Subcutaneous abdominal adipose tissue (tissue), 5 donors: ENCODE data around the gene KCNMA1.
"Not testable (repeated sequence)": the region's sequence is repeated elsewhere in the genome, so short reads cannot be mapped to it uniquely, and the experiment has no call there.

Source experiments
- H3K27ac ChIP-seq: one replicate; pipeline ENCODE4 v1.7.0; 2013; ENCODE audit warnings: low read depth, mild to moderate bottlenecking, inconsistent platforms, low read length, moderate library complexity
- H3K27me3 ChIP-seq, 5 donors: one replicate each; pipeline ENCODE4 v1.7.0; 2013; ENCODE audit warnings: low read length in 5 of 5, inconsistent platforms in 1 of 5; ENCODE audit not compliant: control insufficient read depth in 5 of 5, insufficient read depth in 4 of 5
- H3K36me3 ChIP-seq, 5 donors: one replicate each; pipeline ENCODE4 v1.7.0; 2013; ENCODE audit warnings: low read length in 5 of 5; ENCODE audit not compliant: control insufficient read depth in 5 of 5, insufficient read depth in 5 of 5
- H3K4me1 ChIP-seq, 5 donors: one replicate each; pipeline ENCODE4 v1.7.0; 2013; ENCODE audit warnings: low read length in 5 of 5, mild to moderate bottlenecking in 3 of 5, moderate library complexity in 1 of 5; ENCODE audit not compliant: control insufficient read depth in 5 of 5, insufficient read depth in 5 of 5
- H3K4me3 ChIP-seq, 5 donors: one replicate each; pipeline ENCODE4 v1.7.0; 2013; ENCODE audit warnings: low read length in 5 of 5, low read depth in 1 of 5
- H3K9ac ChIP-seq, 5 donors: one replicate each; pipeline ENCODE4 v1.7.0; 2013; ENCODE audit warnings: low read length in 5 of 5, mild to moderate bottlenecking in 4 of 5, moderate library complexity in 3 of 5
- H3K9me3 ChIP-seq, 5 donors: one replicate each; pipeline ENCODE4 v1.7.0; 2013; ENCODE audit warnings: low read length in 5 of 5; ENCODE audit not compliant: control insufficient read depth in 5 of 5
- donor health status: healthy.
- donor health status: healthy.
- donor health status: healthy.
- donor health status: healthy.
- donor health status: healthy.

KCNMA1 gene

DNA sequence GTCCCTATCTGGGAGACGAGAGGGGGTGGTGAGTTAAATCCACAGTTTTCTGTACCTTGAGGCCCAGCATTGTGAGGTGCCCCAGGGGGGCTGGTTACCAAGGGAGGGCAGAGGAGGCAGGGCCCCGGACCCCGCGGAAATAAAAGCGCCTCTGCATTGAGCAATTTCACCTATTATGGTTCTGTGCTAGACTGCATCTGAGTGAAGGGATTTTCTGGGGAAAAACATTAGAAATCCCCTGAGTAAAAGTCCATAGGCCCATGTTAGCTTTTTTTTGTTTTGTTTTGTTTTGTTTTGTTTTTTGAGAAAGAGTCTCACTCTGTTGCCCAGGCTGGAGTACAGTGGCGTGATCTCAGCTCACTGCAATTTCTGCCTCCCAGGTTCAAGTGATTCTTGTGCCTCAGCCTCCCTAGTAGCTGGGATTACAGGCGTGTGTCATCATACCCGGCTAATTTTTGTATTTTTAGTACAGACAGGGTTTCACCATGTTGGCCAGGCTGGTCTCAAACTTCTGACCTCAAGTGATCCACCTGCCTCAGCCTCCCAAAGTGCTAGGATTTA is 225.0 kb downstream of the KCNMA1 start:
- not testable (repeated sequence) for H3K9me3 ChIP-seq

DNA sequence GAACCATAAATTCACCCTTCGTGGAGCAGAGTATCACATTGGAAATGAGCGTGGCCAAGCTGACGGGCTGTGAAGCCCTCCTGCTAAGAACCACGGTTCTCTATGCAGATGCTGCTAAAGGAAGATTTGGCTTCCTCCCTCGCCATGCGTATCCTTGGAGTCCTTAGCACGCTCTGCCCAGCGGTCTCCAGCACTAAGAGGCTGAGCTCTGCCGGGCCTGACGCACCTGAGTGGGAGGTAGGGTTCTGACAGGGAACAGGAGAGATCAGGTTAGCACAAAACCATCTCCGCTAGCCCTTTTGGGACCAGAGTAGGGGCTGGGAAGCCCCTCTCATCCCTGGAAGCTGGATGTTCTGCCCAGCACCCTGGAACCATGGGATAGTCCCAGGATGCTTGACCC is 225.8 kb downstream of the KCNMA1 start:
- H3K36me3 ChIP-seq, result no peaks in the 10 kb centered on the region
- no peaks in the 10 kb centered on the region for H3K4me1 ChIP-seq
- no peak overlapping the region for H3K27ac ChIP-seq
- H3K4me3 ChIP-seq, result no peak overlapping the region
- no peak overlapping the region for H3K9ac ChIP-seq
- peaks cover 6 to 18% (median 6%) of the 10 kb centered on the region in 5 donors for H3K27me3 ChIP-seq
- no peaks in the 10 kb centered on the region for H3K9me3 ChIP-seq

More for the DNA sequence above, 225.0 kb downstream of the KCNMA1 start:
- not testable (repeated sequence) for H3K4me1 ChIP-seq, H3K27ac ChIP-seq, H3K9ac ChIP-seq, H3K36me3 ChIP-seq, H3K4me3 ChIP-seq
- H3K27me3 ChIP-seq, result peaks cover 2 to 18% (median 6%) of the 10 kb centered on the region in 5 donors

DNA sequence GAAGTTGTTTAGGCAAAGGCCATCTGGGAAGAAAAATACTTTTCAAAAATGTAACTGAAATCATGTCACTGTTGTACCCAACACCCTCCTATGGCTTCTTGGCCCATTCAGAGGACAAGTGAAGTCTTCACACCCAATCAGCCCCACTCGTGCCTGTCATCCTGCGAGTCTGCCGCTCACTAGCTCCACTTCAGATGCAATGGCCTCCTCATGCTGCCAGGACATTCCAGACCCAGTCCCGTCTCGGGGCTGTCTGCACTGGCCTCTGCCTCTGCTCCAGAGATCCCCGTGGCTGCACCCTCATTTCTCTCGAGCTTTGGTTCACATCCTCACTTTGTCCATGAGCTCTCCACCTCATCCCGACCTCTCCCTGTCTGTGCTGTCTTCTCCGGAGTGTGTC is 227.1 kb downstream of the KCNMA1 start:
- H3K4me3 ChIP-seq, result no peak overlapping the region
- H3K4me1 ChIP-seq, result no peaks in the 10 kb centered on the region
- no peaks in the 10 kb centered on the region for H3K9me3 ChIP-seq
- no peak overlapping the region for H3K27ac ChIP-seq
- peaks cover 6 to 24% (median 6%) of the 10 kb centered on the region in 5 donors for H3K27me3 ChIP-seq
- no peaks in the 10 kb centered on the region for H3K36me3 ChIP-seq
- H3K9ac ChIP-seq, result no peak overlapping the region

DNA sequence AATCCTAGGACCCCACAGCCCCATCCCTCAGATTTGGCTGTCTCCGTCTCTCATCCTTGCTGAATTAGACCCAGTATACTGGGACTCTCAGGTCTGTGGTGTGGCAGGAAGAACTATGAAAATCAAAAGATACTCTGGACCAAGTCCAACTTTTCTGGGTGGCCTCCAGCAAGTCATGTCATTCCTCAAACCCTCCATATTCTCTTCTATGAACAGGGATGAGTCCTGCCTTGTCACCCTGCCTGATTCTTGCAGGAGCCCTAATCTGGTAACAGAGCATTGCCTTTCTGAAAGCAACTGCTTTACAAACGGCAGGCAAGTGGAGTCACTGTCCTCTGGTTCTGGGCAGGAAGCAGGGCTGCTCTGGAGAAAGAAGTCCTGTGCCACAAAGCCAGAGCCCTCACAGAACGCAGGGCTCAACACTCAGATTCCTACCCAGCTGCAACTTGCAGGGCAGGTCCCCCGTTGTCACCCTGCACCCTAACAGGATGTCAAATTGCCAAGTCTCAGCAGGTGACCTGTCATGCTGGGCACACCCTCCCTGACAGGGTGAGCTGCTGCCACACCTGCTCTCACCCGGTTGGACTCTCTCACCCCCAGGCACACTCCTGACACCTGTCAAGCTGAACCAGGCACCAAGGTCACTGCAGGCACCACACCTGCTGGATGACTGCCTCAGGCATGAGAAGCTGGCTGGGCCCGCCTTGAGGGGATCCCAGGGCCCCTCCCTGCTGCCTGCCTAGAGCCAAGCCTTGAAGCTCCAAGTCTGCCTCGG is 227.7 kb downstream of the KCNMA1 start:
- no peaks in the 10 kb centered on the region for H3K4me1 ChIP-seq

DNA sequence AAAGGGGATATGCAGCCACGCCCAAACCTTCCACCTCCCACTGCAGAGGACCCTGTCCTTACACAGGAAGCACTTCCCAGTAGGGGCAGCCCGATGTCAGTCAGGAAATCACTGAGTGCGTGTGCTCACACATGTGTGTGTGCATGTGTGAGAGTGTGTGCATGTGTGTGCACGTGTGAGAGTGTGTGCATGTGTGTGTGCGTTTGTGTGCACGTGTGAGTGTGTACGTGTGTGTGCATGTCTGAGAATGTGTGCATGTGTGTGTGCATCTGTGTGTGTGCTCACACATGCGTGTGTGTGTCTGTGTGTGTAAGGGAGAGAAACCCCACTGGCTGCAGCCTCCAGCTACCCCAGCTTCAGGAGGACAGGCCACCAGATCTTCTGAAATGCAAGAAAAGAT is 229.3 kb downstream of the KCNMA1 start:
- Histone ChIP-seq H3K4me1 (no peaks in the 10 kb centered on the region), H3K27me3 (peaks cover 3 to 24% (median 6%) of the 10 kb centered on the region in 5 donors), H3K9ac (no peak overlapping the region), H3K36me3 (no peaks in the 10 kb centered on the region), H3K27ac (no peak overlapping the region), H3K9me3 (no peaks in the 10 kb centered on the region), H3K4me3 (no peak overlapping the region)

More for the DNA sequence above, 227.7 kb downstream of the KCNMA1 start:
- H3K4me3 ChIP-seq, result no peak overlapping the region
- H3K9ac ChIP-seq, result no peak overlapping the region
- no peaks in the 10 kb centered on the region for H3K9me3 ChIP-seq
- no peaks in the 10 kb centered on the region for H3K36me3 ChIP-seq
- H3K27ac ChIP-seq, result no peak overlapping the region
- H3K27me3 ChIP-seq, result peaks cover 6 to 24% (median 6%) of the 10 kb centered on the region in 5 donors

DNA sequence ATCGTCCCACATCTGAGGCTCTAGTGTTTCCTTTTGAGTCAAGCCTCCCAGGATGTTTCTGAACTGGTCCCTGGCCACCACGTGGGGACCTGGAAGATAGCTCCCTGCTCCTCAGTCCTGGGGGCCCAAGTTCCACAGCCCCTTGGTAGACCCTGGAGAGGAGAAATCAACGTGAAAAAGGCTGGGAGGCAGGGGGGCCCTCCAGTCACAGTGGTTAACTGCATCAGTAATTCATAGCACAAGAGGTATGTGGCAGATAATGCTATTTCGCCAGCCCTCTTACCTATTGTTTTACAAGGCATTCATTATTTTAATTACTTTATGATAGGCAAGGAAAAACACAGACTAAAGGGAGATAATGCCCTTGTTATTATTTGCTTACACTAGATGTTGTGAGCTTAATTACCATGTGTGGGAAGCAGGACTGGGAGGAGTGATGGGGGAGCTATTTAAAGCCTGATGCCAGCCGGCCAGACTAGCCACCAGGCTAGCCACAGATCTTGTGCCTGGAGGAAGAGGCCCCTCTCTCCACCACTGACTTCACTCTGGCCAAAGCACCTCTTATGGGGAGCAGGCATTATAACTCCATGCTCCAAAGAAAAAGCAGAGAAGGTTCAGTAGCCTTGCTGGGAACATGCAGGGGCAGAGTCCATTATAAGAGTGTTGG is 230.7 kb downstream of the KCNMA1 start:
- peaks cover 3 to 23% (median 6%) of the 10 kb centered on the region in 5 donors for H3K27me3 ChIP-seq
- no peaks in the 10 kb centered on the region for H3K36me3 ChIP-seq
- no peak overlapping the region for H3K9ac ChIP-seq
- H3K27ac ChIP-seq, result no peak overlapping the region
- H3K9me3 ChIP-seq, result no peaks in the 10 kb centered on the region
- H3K4me3 ChIP-seq, result no peak overlapping the region
- no peaks in the 10 kb centered on the region for H3K4me1 ChIP-seq

DNA sequence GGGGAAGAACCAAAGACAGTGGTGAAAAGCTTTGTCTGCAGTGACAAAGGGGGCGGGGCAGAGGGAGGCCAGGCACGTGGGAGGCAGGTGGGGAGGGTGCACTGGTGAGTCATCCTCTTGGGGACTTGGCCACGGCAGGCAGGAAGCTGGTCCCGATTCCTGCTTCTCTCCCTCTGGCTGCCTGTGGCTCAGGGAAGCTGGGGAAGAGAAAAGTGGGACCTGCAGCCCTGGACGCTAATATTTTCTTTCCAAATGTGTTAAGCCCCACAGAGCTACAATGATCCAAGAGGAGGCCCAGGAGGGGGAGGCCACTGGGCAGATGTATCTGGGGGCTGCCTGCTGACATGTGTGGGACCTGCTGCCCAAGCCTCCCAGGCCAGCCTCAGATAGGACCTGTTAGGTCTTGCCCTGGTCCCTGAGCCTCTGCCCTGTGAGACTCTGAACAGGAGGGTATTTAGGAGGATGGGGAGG is 231.8 kb downstream of the KCNMA1 start:
- H3K36me3 ChIP-seq, result no peaks in the 10 kb centered on the region
- no peaks in the 10 kb centered on the region for H3K9me3 ChIP-seq
- H3K27me3 ChIP-seq, result peaks cover 0 to 20% (median 6%) of the 10 kb centered on the region in 5 donors
- no peaks in the 10 kb centered on the region for H3K4me1 ChIP-seq
- H3K9ac ChIP-seq, result no peak overlapping the region
- no peak overlapping the region for H3K4me3 ChIP-seq
- H3K27ac ChIP-seq, result no peak overlapping the region

DNA sequence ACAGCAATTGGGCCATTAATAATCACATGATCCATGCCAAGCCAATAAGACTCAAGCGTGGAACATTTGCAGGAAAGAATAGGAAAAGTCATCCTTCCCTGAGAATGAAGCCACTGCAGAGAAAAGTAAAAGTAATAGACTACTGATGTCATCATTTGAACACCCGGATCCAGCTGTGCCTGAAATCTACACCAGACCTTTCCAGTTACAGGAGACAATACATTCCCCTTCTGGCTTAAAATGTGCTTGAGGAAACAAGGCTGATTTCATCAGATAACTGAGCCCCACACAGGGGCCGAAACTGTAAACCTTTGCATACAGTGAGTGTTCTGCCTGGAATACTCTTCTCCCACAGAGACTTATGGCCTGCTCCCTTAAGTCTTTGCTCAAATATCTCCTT is 232.8 kb downstream of the KCNMA1 start:
- Histone ChIP-seq H3K36me3 (no peaks in the 10 kb centered on the region), H3K4me3 (no peak overlapping the region), H3K4me1 (no peaks in the 10 kb centered on the region), H3K27me3 (peaks cover 0 to 13% (median 3%) of the 10 kb centered on the region in 5 donors), H3K9me3 (no peaks in the 10 kb centered on the region), H3K27ac (no peak overlapping the region), H3K9ac (no peak overlapping the region)

DNA sequence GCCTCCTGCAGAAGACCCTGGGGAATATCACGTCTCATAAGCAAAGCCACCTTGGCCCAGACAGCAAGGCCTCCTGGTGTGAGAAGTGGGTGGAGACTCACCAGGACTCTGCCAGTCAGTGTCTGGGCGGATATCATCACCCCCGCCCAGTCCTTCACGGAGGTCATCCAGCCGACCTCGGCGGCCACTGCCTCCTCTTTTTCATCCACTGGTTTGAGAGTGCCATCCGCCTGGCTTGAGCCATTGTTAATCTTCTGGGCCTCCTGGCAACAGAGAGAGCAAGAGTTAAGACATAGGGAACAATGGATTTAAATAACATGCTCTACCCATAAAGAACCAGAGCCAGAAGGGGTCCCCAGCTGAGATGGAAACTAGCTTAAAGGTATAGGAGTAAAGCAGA is 233.8 kb downstream of the KCNMA1 start:
- no peaks in the 10 kb centered on the region for H3K4me1 ChIP-seq
- H3K36me3 ChIP-seq, result no peaks in the 10 kb centered on the region
- no peaks in the 10 kb centered on the region for H3K9me3 ChIP-seq
- H3K9ac ChIP-seq, result no peak overlapping the region
- no peak overlapping the region for H3K27ac ChIP-seq
- peaks cover 0 to 9% (median 3%) of the 10 kb centered on the region in 5 donors for H3K27me3 ChIP-seq
- H3K4me3 ChIP-seq, result no peak overlapping the region

DNA sequence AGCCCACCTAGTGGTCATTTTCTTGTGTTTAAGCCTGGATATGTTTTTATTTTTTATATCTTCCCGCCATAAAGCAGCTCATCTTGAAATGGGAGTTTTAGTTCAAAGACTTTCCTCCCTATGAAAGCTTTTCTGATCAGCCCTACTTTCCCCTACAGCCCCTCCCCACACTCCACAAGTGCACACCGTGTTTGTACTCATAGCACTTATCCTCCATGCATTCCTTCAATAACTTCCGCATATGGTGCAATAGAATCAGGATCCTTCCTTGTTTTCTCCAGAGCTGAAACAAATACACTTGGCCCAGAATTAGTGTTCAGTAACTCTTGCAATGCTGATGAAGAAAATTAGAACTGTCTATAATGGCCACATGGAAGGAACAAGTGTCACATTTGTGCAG is 235.9 kb downstream of the KCNMA1 start:
- H3K36me3 ChIP-seq, result no peaks in the 10 kb centered on the region
- no peak overlapping the region for H3K4me3 ChIP-seq
- H3K27me3 ChIP-seq, result peaks cover 0 to 6% (median 0%) of the 10 kb centered on the region in 5 donors
- no peaks in the 10 kb centered on the region for H3K4me1 ChIP-seq
- H3K9me3 ChIP-seq, result no peaks in the 10 kb centered on the region
- no peak overlapping the region for H3K27ac ChIP-seq
- H3K9ac ChIP-seq, result no peak overlapping the region
